Body of pancreas (tissue), 4 donors: ENCODE data around the gene PRELID2.
"Not testable (repeated sequence)": the region's sequence is repeated elsewhere in the genome, so short reads cannot be mapped to it uniquely, and the experiment has no call there.

Source experiments
- POLR2A ChIP-seq, 3 donors: fragments of 450-650 bp; IDR thresholded peaks; one replicate each; pipeline ENCODE4 v1.6.1; 2016; ENCODE audit warnings: antibody characterized with exemption in 3 of 3, mild to moderate bottlenecking in 2 of 3
- TF ChIP-seq, protein P1 (sequence below), 7 experiments: fragments of 450-650 bp in 4 of 7; fragments of 200-600 bp in 3 of 7; sonication (generic) in 3 of 7; IDR thresholded peaks; one replicate each; pipeline ENCODE4 v1.5.1; 2016 to 2019; ENCODE audit warnings: antibody characterized with exemption in 7 of 7

DNA sequence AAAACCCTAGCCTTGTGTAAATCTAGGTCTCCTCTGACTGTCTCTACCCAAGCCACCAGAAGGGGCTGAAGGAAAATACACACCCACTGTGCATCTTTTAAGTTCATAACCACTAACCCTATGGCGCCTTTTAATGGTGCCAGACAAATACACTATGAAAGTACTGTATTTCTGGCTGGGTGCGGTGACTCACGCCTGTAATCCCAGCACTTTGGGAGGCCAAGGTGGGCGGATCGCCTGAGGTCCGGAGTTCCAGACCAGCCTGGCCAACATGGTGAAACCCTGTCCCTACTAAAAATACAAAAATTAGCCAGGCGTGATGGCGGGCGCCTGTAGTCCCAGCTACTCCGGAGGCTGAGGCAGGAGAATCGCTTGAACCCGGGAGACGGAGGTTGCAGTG, 1.1 kb upstream of the PRELID2 start:
- TF ChIP-seq, protein P1, sequence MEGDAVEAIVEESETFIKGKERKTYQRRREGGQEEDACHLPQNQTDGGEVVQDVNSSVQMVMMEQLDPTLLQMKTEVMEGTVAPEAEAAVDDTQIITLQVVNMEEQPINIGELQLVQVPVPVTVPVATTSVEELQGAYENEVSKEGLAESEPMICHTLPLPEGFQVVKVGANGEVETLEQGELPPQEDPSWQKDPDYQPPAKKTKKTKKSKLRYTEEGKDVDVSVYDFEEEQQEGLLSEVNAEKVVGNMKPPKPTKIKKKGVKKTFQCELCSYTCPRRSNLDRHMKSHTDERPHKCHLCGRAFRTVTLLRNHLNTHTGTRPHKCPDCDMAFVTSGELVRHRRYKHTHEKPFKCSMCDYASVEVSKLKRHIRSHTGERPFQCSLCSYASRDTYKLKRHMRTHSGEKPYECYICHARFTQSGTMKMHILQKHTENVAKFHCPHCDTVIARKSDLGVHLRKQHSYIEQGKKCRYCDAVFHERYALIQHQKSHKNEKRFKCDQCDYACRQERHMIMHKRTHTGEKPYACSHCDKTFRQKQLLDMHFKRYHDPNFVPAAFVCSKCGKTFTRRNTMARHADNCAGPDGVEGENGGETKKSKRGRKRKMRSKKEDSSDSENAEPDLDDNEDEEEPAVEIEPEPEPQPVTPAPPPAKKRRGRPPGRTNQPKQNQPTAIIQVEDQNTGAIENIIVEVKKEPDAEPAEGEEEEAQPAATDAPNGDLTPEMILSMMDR (IDR thresholded peaks at IDR 0.05): not testable (repeated sequence)
- TF ChIP-seq POLR2A (IDR thresholded peaks at IDR 0.05): not testable (repeated sequence)
